ENCODE results near the gene DBN1.

DBN1 gene

DNA sequence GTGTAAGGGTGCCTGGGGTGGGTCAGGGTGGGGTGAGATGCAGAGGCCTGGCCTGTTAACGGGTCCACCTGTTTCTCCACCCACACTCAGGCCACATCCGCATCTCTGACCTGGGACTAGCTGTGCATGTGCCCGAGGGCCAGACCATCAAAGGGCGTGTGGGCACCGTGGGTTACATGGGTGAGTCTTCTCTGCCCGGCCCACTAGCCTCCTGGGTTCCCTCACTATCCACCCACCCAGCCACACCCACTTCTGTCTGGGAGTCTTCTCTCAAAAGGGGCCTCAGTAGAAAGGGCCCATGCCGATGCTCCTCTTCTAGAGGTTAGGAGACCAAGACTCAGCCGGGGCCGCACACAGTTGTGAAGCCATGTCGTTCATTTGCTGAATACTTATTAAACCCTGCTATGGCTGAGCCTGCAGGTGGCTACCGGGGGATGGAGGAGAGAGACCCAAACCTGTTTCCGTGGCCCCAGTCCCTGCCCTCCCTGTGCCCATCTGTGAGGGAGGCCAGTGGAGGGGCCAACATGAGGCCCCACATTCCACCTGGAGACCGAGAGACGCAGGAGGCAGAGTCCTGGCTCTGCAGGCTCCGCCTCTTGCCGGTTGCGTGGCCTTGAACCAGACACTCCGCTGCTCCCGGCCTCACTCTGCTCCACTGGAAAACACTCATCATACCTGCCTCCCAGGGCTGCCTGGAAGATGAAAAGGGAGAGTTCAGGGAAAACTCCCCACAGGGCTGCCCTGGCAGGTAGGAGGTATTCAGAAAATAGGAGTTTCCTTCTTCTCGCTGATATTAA is 38.3 kb downstream of the DBN1 start:
- no peak for DNase-seq (ENCODE audit: extremely low read depth, low read depth)
- TF ChIP-seq, protein P1, sequence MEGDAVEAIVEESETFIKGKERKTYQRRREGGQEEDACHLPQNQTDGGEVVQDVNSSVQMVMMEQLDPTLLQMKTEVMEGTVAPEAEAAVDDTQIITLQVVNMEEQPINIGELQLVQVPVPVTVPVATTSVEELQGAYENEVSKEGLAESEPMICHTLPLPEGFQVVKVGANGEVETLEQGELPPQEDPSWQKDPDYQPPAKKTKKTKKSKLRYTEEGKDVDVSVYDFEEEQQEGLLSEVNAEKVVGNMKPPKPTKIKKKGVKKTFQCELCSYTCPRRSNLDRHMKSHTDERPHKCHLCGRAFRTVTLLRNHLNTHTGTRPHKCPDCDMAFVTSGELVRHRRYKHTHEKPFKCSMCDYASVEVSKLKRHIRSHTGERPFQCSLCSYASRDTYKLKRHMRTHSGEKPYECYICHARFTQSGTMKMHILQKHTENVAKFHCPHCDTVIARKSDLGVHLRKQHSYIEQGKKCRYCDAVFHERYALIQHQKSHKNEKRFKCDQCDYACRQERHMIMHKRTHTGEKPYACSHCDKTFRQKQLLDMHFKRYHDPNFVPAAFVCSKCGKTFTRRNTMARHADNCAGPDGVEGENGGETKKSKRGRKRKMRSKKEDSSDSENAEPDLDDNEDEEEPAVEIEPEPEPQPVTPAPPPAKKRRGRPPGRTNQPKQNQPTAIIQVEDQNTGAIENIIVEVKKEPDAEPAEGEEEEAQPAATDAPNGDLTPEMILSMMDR (IDR thresholded peaks at IDR 0.05; ENCODE audit: low read depth, low read length), result no peak

DNA sequence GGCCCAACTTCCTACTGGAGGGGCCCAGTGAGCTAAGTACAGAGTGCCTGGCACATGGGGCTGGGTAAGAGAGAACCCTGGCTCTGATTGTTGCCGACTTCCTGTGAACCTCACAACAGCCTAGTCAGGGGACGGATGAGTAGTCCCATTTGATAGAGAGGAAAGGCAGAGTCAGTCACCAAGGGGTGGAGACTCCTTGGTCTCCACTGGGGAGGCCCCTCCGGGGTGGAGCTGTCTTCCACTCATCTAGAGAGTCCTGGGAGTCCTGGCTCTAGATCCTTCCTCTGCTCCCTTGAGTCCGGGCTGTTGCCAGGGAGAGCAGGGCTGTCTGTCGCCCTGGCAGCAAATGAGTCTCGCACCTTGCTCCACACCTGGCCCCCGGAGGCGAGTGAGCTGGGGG is 39.0 kb downstream of the DBN1 start:
- no peak for DNase-seq (ENCODE audit: extremely low read depth, low read depth)

DNA sequence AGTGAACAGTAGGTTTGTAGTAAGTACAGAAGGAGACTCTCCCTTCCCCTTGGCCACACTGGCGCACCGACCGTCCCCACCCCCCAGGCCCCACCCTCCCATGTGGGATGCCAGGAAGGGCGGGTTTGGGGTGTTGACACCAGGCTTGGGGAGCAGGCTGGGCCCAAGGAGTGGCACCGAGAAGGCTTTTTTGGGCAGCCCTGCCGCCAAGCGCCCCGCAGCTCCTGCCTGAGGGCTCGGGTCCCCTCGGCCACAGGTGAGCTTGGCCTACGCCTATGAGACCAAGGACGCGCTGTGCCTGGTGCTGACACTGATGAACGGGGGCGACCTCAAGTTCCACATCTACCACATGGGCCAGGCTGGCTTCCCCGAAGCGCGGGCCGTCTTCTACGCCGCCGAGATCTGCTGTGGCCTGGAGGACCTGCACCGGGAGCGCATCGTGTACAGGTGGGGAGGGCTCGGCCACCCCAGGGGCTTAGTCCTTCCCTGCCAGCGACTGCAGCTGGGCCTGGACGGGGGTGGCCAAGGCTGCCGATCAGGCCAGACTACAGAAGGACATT is 39.7 kb downstream of the DBN1 start:
- TF ChIP-seq, protein P1 (IDR thresholded peaks at IDR 0.05; ENCODE audit: low read depth, low read length), result no peak
- no peak for DNase-seq (ENCODE audit: extremely low read depth, low read depth)

More for the DNA sequence above, 39.0 kb downstream of the DBN1 start:
- TF ChIP-seq, protein P1 (IDR thresholded peaks at IDR 0.05; ENCODE audit: low read depth, low read length), result no peak

DNA sequence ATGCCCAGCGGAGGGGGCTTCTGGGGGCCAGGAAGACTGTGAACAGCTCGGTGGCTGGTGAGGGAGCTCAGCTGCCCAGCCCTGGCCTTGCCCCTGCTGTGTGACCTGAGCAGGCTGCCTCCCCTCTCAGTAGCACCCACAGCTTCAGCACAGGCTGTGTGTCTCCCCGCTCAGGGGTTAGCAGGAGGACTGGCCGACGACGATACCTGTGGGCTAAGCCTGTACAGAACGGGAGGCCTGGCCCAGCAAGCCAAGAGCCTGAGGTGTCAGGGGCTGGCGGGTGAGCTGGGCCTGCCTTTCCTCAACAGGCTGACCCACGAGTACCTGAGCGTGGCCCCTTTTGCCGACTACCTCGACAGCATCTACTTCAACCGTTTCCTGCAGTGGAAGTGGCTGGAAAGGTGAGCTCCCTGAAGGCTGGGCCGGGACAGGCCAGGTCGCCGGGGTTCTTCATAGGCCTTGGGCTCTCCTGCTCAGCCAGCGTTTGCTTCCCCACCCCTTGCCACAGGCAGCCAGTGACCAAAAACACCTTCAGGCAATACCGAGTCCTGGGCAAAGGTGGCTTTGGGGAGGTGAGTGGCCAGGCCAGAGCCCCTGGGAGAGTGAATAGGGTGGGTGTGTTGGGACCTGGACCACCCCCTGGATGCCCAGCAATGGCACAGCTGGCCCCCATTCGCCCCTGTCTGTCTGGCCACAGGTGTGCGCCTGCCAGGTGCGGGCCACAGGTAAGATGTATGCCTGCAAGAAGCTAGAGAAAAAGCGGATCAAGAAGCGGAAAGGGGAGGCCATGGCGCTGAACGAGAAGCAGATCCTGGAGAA is 40.4 kb downstream of the DBN1 start:
- TF ChIP-seq, protein P1 (IDR thresholded peaks at IDR 0.05; ENCODE audit: low read depth, low read length), result no peak
- DNase-seq (ENCODE audit: extremely low read depth, low read depth), result no peak

DNA sequence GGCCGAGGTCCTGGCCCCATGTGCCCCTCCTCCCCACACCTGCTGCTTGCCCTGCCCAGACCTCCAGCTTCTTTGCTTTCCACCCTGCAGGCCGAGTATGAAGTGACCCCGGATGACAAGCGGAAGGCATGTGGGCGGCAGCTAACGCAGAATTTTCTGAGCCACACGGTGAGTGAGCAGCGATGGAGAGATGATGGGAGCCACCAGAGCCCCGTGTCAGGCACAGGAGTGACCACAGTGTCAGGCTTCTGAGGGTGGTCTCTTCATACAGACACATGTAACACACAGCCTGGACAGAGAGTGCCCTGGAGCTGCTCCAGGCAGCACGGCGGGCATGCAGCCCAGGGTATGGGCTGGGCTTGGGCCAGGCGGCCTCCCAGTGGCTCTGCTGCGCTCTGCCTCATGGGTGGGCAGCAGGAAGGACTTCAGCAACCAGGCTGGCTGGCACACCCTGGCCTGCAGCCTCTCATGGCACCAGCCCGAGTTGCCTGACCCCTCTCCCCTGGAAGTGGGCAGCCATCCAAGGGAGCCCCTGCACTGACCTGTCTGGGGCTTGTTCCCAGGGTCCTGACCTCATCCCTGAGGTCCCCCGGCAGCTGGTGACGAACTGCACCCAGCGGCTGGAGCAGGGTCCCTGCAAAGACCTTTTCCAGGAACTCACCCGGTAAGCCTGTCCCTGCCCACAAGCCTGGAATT is 41.1 kb downstream of the DBN1 start:
- TF ChIP-seq, protein P1 (IDR thresholded peaks at IDR 0.05; ENCODE audit: low read depth, low read length), result no peak

DNA sequence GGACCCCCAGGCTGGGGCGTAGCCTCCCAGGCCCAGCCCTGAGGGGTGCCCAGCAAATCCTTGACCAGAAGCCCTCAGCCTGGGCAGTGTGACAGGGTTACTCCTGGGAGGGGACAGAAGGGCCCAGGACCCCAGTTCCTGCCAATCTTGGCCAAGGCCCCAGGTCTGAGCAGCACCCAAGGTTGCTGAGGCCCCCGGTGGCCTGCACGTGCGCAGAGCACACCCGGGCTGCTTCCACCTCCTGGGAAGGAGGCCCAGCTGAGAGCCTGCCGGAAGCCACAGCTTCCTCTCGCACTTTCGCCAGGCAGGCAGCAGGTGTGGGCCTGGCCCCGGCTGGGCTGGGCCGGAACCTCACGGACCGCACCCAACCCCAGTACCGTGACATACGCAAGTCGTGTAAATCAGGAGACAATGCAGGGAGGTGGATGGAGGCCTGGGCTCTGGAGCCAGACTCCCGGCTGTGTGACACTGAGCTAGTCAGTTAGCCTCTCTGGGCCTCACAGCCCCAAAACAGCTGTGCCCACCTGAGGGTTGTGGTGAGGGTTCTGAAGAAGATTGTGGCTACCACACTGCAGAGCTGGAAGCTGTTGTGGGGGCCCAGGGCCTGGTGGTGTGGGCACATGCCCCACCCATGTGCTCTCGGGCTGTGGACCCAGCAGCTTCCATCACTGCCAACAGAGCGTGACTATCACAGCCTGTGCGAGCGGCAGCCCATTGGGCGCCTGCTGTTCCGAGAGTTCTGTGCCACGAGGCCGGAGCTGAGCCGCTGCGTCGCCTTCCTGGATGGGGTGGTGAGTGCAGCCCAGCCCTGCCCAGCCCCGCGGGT is 41.9 kb downstream of the DBN1 start:
- no peak for DNase-seq (ENCODE audit: extremely low read depth, low read depth)
- TF ChIP-seq, protein P1 (IDR thresholded peaks at IDR 0.05; ENCODE audit: low read depth, low read length), result no peak

More for the DNA sequence above, 41.1 kb downstream of the DBN1 start:
- DNase-seq (ENCODE audit: extremely low read depth, low read depth), result no peak
